HG02938 (cell line): ENCODE results near the gene SERAC1.
A peak's percentile ranks its signal among the peaks of the same experiment; 100 is the strongest.
"Not testable (repeated sequence)": the region's sequence is repeated elsewhere in the genome, so short reads cannot be mapped to it uniquely, and the experiment has no call there.

Experiments
- ATAC-seq: cut with Tn5 transposase; IDR thresholded peaks from one replicate; pipeline ENCODE4 v1.9.1; 2021; ENCODE audit warnings: mild to moderate bottlenecking, moderate library complexity; ENCODE audit not compliant: unreplicated experiment

SERAC1 gene

GRCh38 chr6:158168040-158168289 lies at the start of gene SERAC1:
SERAC1 (minus strand) TSS chr6:158168262; CDS start chr6:158158363, 9,899 bp downstream.
- ATAC-seq: peak; percentile 33

GRCh38 chr6:158213925-158214674 lies 46.0 kb upstream of the SERAC1 start:
- peak; percentile 85 for ATAC-seq

- no peak for ATAC-seq
Measured at GRCh38 chr6:158211273-158212055, 43.4 kb upstream of the SERAC1 start.

- ATAC-seq: not testable (repeated sequence)
Measured at GRCh38 chr6:158209582-158210333, 41.7 kb upstream of the SERAC1 start.

GRCh38 chr6:158208226-158209030 lies 40.4 kb upstream of the SERAC1 start:
- ATAC-seq: not testable (repeated sequence)

GRCh38 chr6:158207422-158207788 lies 39.3 kb upstream of the SERAC1 start:
- ATAC-seq: peak; percentile 89

GRCh38 chr6:158206740-158207421 lies 38.8 kb upstream of the SERAC1 start:
- ATAC-seq: no peak

GRCh38 chr6:158205169-158205944 lies 37.3 kb upstream of the SERAC1 start:
- no peak for ATAC-seq

- ATAC-seq: no peak
Measured at GRCh38 chr6:158198461-158198860, 30.4 kb upstream of the SERAC1 start.

- ATAC-seq: no peak
Measured at GRCh38 chr6:158194487-158195280, 26.6 kb upstream of the SERAC1 start.

- ATAC-seq: no peak
Measured at GRCh38 chr6:158191761-158192160, 23.7 kb upstream of the SERAC1 start.

- no peak for ATAC-seq
Measured at GRCh38 chr6:158191032-158191431, 23.0 kb upstream of the SERAC1 start.

- no peak for ATAC-seq
Measured at GRCh38 chr6:158188591-158188990, 20.5 kb upstream of the SERAC1 start.

GRCh38 chr6:158185729-158186456 lies 17.8 kb upstream of the SERAC1 start:
- ATAC-seq: no peak

- ATAC-seq: no peak
Measured at GRCh38 chr6:158184608-158185007, 16.5 kb upstream of the SERAC1 start.

GRCh38 chr6:158183174-158183972 lies 15.3 kb upstream of the SERAC1 start:
- ATAC-seq: not testable (repeated sequence)

- not testable (repeated sequence) for ATAC-seq
Measured at GRCh38 chr6:158177712-158178111, 9.7 kb upstream of the SERAC1 start.
